GF-D8 (cell line): ENCODE data around the gene GMDS.

Experiments used
- DNase-seq: peaks from one replicate; lab custom pipeline; 2025; lab: John Stamatoyannopoulos, UW

GMDS gene

DNA sequence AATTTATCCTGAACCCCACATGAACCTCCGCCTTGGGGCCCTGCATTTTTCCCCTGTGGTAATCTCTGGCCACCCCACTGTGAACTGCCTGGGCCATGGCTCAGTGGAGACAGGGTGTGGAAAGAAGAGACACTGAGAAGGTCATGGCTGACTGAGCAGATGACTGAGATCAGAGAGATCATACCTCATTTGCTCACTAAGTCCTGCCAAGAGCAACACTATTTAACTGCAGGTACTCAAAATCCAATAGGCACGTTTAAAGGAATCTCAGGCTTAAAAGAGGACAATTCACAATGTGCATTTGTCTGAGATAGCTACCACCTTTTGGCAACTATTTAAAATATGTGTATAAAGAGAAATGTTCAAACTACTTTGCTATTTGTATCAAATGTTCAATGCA is 305.0 kb downstream of the GMDS start:
- no peak for DNase-seq

DNA sequence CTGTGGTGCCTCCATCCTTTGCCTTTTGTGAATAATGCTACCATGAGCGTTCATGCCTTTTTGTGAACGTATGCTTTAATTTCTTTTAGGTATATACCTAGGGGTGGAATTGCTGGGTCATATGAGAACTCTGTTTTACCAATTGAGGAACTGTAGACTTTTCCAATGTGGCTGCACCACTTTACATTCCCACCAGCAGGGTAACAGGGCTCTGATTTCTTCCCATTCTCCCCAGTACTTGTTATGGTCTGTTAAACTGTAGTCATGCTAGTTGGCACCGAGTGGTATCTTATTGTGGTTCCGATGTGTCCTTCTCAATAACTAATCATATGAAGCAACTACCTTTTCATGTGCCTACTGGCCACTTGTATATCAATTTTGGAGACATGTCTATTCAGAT is 312.1 kb downstream of the GMDS start:
- no peak for DNase-seq

GRCh38 chr6:1931817-1932216 is 313.6 kb downstream of the GMDS start:
- DNase-seq = no peak

- no peak for DNase-seq
Observed at GRCh38 chr6:1930356-1930755, 315.0 kb downstream of the GMDS start.

DNA sequence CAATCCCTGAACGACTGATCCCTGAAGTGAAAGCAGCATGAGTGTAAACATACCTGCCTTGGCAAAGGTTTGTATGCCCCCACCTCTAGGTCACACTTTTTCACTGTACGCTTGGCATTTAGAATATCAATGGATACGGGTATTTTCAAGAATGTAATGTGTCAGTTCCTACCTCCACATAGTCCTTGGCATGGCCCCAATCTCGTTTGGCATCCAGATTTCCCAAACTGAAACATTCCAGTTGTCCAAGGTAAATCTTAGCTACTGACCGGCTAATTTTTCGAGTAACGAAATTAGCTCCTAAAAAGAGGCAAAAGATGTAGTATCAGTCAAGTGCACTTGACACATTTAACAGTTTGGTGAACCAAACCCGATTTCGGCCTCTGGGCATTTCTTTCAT is 315.5 kb downstream of the GMDS start:
- DNase-seq = no peak

GRCh38 chr6:1925743-1926430 is 319.5 kb downstream of the GMDS start:
- no peak for DNase-seq

GRCh38 chr6:1923449-1923848 is 322.0 kb downstream of the GMDS start:
- no peak for DNase-seq

DNA sequence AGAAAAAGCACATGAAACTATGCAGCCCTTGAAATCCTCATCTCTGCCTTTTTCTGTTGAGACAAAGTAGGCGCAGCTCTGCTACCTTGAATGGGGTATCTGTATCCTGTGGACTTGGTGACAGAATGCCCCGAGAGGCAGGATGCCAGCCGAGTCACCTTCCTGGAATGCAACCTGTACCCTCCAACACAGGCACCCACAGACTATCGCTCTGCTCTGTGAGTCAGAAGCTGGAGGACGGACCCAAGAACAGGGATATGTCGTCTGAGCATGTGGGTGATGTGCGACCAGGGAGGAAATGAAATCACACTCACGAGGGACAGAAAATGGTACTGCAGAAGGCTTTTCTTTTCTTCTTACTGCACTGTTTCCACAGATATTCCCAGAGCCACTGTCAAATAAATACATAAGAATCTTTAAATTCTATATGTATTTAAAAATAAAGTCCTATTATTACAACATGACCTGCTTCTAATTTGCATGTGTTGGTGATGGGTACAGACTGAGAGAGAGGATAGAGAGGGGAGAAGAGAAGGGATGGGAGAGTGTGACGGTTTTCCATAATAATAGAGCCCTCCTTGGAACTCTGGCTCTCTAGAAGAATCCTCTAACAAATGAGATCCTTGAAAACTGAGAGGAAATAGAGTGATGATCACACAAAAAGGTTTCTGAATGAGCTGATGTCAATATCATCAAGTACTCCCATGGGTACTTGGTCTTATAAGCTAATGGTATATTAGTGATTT is 327.6 kb downstream of the GMDS start:
- DNase-seq = no peak

GRCh38 chr6:1916334-1917070 is 328.9 kb downstream of the GMDS start:
- DNase-seq = no peak

- no peak for DNase-seq
Observed at GRCh38 chr6:1915226-1915625, 330.2 kb downstream of the GMDS start.

GRCh38 chr6:1913577-1913976 is 331.8 kb downstream of the GMDS start:
- no peak for DNase-seq

GRCh38 chr6:1912731-1913130 is 332.7 kb downstream of the GMDS start:
- no peak for DNase-seq

- DNase-seq = peak; percentile 71
Observed at GRCh38 chr6:1911474-1911873, 333.9 kb downstream of the GMDS start.

- DNase-seq = no peak
Observed at GRCh38 chr6:1910621-1911407, 334.6 kb downstream of the GMDS start.

DNA sequence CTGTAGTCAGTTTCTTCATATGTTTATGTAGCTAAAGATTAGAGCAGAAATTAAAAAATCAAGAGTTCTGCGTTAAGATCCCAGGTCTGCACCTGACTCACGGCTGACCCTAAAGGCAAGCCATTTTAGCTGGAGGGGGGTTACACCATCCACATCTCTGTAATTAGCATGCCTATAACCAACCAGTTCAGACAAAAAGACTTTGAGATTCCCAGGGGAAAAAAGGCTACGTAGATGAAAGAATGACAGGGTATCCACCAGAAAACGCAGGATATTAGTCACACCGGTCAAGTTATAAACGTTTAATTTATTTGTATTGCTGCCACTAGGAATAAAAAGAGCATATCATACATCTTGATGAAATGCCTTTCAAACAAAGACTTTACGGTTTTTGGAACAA is 336.6 kb downstream of the GMDS start:
- DNase-seq = no peak

- no peak for DNase-seq
Observed at GRCh38 chr6:1906609-1907008, 338.8 kb downstream of the GMDS start.

GRCh38 chr6:1906014-1906413 is 339.4 kb downstream of the GMDS start:
- DNase-seq = no peak

GRCh38 chr6:1904898-1905297 is 340.5 kb downstream of the GMDS start:
- DNase-seq = no peak

GRCh38 chr6:1904466-1904799 is 341.0 kb downstream of the GMDS start:
- no peak for DNase-seq

DNA sequence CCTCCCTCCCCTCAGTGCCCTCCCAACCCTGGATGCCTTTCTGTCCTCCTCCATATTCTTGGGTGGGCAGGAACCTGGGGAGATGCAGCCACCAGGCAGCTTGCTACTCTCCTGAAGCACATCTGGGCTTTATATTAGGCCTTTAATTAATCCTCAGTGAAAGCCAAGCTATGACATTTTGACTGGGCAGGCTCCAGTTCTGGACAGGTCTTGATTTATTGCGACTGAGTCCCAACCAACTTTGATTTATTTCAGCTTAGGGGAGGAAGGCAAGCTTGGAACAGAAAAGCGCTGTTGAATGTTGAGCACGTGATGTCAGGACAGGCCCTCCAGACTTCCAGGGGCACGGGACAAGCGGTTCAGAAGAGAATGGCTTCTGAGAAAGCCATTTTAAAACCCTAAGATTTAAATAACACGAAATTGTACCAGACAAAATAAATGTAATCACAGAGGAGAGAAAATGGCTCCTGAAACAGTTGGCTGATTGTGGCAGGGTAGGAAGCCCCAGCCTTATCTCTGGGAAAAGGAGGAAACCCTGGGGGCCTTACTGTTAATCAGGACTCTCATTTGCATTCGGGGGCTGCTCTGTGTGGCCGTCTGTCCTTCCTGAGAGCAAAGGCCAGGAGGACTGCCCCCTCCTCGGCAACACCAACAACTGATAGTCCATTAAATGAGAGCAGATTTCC is 341.5 kb downstream of the GMDS start:
- no peak for DNase-seq

DNA sequence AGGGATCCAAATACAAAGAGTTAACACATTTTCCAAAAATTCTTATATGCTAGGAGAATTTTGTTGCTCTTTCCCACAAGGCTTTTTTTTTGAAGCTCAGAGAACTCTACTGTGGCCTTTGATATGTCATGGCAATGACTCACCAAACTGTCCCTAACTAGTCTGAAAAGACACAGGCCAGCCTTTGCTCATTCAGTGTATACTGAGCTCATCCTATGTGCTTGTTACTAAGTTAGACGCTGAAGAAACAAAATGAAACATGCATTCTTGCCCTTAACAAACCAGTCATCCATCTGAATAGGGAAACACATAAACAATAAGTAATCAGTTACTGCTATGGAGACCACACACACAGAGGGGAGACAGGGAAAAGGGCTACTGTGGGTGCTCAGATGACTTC is 343.8 kb downstream of the GMDS start:
- no peak for DNase-seq

- no peak for DNase-seq
Observed at GRCh38 chr6:1896897-1897296, 348.5 kb downstream of the GMDS start.
